DND-41 (cell line): ENCODE data around the gene EXOSC10.

Experiments
- EZH2 ChIP-seq: IDR thresholded peaks from 3 replicates; pipeline ENCODE4 v1.6.1; 2012; ENCODE audit warnings: borderline replicate concordance, low read depth, mild to moderate bottlenecking, moderate library complexity, low read length, inconsistent platforms; ENCODE audit not compliant: severe bottlenecking
- TF ChIP-seq, protein P1 (sequence below): IDR thresholded peaks from 2 replicates; pipeline ENCODE4 v1.5.1; 2012; ENCODE audit warnings: borderline replicate concordance, low read length, moderate library complexity, mild to moderate bottlenecking; ENCODE audit not compliant: poor library complexity, severe bottlenecking; ENCODE audit errors: extremely low read depth

DNA sequence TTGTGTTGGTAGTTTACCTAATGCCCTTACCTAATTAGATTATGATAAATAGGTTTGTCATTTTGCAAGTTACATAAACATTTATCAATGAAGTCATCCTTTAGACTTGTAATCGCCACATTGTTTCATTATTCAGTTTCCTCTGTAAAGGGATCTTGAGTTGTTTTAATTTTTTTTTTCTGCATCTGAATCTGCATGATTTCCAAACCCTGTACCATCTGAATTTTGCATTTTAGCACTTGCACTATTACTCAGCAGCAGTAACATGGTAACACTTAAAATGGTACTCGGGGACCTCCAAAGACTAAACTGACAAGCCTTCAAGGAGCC lies 74.8 kb downstream of the EXOSC10 start:
- TF ChIP-seq, protein P1, sequence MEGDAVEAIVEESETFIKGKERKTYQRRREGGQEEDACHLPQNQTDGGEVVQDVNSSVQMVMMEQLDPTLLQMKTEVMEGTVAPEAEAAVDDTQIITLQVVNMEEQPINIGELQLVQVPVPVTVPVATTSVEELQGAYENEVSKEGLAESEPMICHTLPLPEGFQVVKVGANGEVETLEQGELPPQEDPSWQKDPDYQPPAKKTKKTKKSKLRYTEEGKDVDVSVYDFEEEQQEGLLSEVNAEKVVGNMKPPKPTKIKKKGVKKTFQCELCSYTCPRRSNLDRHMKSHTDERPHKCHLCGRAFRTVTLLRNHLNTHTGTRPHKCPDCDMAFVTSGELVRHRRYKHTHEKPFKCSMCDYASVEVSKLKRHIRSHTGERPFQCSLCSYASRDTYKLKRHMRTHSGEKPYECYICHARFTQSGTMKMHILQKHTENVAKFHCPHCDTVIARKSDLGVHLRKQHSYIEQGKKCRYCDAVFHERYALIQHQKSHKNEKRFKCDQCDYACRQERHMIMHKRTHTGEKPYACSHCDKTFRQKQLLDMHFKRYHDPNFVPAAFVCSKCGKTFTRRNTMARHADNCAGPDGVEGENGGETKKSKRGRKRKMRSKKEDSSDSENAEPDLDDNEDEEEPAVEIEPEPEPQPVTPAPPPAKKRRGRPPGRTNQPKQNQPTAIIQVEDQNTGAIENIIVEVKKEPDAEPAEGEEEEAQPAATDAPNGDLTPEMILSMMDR: no peak
- TF ChIP-seq EZH2: no peak
